Measurements from ENCODE around the gene LCMT2. TPM values are rescaled to one million over a fixed set of nuclear protein-coding genes. Genes with fewer than 3 reads are reported as not detected.

Gene LCMT2
- total RNA-seq, 1 experiment from 2014 or later, result 12.1 TPM

- CTCF ChIA-PET, result interaction anchor here (0.6 to 0.7 kb wide), 2 partner anchors 22 to 542 kb away, joined by 3 to 4 read pairs; no protein-coding TSS in a partner anchor
- Histone ChIP-seq H3K4me1 (ENCODE audit: control insufficient read depth, insufficient read depth, low read length) (peaks cover 5% of the 10 kb centered on the region), H3K4me3 (ENCODE audit: low read depth in 2 of 2, low read length in 2 of 2) (peak overlapping the region; percentile 75 to 77), H3K27me3 (ENCODE audit: control insufficient read depth, insufficient read depth, low read length) (no peaks in the 10 kb centered on the region), H3K27ac (ENCODE audit: low read length) (peak overlapping the region; percentile 87), H3K9me3 (ENCODE audit: control insufficient read depth, insufficient read depth, low read depth, low read length) (peaks cover 41% of the 10 kb centered on the region), H3K36me3 (ENCODE audit: control insufficient read depth, insufficient read depth, low read length) (no peaks in the 10 kb centered on the region; the same call in none of the 2 replicates)
- no TSS peak for BruUV-seq (replicated peaks)
- TF ChIP-seq, protein P1, sequence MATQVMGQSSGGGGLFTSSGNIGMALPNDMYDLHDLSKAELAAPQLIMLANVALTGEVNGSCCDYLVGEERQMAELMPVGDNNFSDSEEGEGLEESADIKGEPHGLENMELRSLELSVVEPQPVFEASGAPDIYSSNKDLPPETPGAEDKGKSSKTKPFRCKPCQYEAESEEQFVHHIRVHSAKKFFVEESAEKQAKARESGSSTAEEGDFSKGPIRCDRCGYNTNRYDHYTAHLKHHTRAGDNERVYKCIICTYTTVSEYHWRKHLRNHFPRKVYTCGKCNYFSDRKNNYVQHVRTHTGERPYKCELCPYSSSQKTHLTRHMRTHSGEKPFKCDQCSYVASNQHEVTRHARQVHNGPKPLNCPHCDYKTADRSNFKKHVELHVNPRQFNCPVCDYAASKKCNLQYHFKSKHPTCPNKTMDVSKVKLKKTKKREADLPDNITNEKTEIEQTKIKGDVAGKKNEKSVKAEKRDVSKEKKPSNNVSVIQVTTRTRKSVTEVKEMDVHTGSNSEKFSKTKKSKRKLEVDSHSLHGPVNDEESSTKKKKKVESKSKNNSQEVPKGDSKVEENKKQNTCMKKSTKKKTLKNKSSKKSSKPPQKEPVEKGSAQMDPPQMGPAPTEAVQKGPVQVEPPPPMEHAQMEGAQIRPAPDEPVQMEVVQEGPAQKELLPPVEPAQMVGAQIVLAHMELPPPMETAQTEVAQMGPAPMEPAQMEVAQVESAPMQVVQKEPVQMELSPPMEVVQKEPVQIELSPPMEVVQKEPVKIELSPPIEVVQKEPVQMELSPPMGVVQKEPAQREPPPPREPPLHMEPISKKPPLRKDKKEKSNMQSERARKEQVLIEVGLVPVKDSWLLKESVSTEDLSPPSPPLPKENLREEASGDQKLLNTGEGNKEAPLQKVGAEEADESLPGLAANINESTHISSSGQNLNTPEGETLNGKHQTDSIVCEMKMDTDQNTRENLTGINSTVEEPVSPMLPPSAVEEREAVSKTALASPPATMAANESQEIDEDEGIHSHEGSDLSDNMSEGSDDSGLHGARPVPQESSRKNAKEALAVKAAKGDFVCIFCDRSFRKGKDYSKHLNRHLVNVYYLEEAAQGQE (IDR thresholded peaks at IDR 0.05; ENCODE audit: insufficient read depth in 1 of 2, low read depth in 2 of 2, low read length in 1 of 2), result no peak
- TF ChIP-seq, protein P2, sequence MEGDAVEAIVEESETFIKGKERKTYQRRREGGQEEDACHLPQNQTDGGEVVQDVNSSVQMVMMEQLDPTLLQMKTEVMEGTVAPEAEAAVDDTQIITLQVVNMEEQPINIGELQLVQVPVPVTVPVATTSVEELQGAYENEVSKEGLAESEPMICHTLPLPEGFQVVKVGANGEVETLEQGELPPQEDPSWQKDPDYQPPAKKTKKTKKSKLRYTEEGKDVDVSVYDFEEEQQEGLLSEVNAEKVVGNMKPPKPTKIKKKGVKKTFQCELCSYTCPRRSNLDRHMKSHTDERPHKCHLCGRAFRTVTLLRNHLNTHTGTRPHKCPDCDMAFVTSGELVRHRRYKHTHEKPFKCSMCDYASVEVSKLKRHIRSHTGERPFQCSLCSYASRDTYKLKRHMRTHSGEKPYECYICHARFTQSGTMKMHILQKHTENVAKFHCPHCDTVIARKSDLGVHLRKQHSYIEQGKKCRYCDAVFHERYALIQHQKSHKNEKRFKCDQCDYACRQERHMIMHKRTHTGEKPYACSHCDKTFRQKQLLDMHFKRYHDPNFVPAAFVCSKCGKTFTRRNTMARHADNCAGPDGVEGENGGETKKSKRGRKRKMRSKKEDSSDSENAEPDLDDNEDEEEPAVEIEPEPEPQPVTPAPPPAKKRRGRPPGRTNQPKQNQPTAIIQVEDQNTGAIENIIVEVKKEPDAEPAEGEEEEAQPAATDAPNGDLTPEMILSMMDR (IDR thresholded peaks at IDR 0.05), result no peak
- TF ChIP-seq SIN3A (IDR thresholded peaks at IDR 0.05; ENCODE audit: borderline replicate concordance, insufficient read depth, low read depth, low read length) (no peak), POLR2AphosphoS5 (IDR thresholded peaks at IDR 0.05; ENCODE audit: low read depth, low read length) (no peak), TCF7L2 (IDR thresholded peaks at IDR 0.05; ENCODE audit: low read depth, low read length) (no peak)
- intact Hi-C loops (cut with micrococcal nuclease; ENCODE audit: unreplicated experiment), result no loop called here
- POLR2A ChIA-PET, result interaction anchor here (0.6 to 0.7 kb wide), 3 partner anchors 29 to 554 kb away, joined by 3 read pairs; no protein-coding TSS in a partner anchor
- in situ Hi-C loops (cut with HindIII; ENCODE audit: low pct_unique_long_range_greater_than_20kb, low sequenced_read_pairs), result no loop called here
- DNase-seq (ENCODE audit: low read depth, low spot score) (no peak), ATAC-seq (peak; percentile 75)
Measured at GRCh38 chr15:43370310-43370974, 40.1 kb upstream of the LCMT2 start.

DNA sequence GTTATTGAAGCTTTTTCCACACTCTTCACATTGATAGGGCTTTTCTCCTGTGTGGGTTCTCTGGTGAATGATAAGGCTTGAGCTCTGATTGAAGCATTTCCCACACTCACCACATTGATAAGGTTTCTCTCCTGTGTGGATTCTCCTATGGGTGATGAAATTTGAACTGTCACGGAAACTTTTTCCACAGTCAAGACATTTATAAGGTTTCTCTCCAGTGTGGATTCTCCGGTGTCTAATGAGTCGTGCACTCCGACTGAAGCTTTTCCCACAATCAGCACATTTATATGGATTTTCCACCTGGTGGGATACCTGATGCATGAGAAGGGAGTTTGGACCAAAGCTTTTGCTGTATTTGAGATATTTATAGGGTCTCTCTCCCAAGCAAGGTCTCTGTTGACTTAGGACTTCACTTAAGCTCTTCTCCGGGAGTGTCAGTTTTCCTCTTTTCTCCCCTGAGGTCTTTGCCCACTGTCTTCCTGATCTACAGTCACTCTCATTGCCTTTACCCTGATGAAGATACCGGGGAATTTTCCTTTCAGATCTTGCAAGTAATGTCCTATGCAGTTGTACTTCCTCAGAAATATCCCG lies 31.0 kb upstream of the LCMT2 start:
- Histone ChIP-seq H3K36me3 (ENCODE audit: control insufficient read depth, insufficient read depth, low read length) (no peaks in the 10 kb centered on the region; the same call in 1 of the 2 replicates), H3K4me1 (ENCODE audit: control insufficient read depth, insufficient read depth, low read length) (no peaks in the 10 kb centered on the region), H3K4me3 (ENCODE audit: low read depth in 2 of 2, low read length in 2 of 2) (no peak overlapping the region), H3K27me3 (ENCODE audit: control insufficient read depth, insufficient read depth, low read length) (no peaks in the 10 kb centered on the region), H3K27ac (ENCODE audit: low read length) (no peak overlapping the region), H3K9me3 (ENCODE audit: control insufficient read depth, insufficient read depth, low read depth, low read length) (peaks cover 76% of the 10 kb centered on the region)
- TSS peak; percentile 44 for BruUV-seq (replicated peaks)
- TF ChIP-seq, protein P2 (IDR thresholded peaks at IDR 0.05), result no peak
- TF ChIP-seq SIN3A (IDR thresholded peaks at IDR 0.05; ENCODE audit: borderline replicate concordance, insufficient read depth, low read depth, low read length) (no peak), POLR2AphosphoS5 (IDR thresholded peaks at IDR 0.05; ENCODE audit: low read depth, low read length) (no peak)
- POLR2A ChIA-PET, result no interaction called here
- DNase-seq (ENCODE audit: low read depth, low spot score) (no peak), ATAC-seq (no peak)
- in situ Hi-C loops (cut with HindIII; ENCODE audit: low pct_unique_long_range_greater_than_20kb, low sequenced_read_pairs), result no loop called here
- CTCF ChIA-PET, result no interaction called here
- intact Hi-C loops (cut with micrococcal nuclease; ENCODE audit: unreplicated experiment), result no loop called here

Data from Panc1 (cell line).